HL-60 (cell line): ENCODE results near the gene PTP4A2.

ENCODE experiments used
- DNase-seq, 2 experiments: peaks; one replicate each; pipeline ENCODE4 v3.0.0-alpha.2; 2010 to 2020; ENCODE audit warnings: low read depth in 1 of 2, low spot score in 1 of 2
- H3K27ac ChIP-seq: fragments of 250-450 bp; sonication (Bioruptor Pico); replicated peaks from 2 replicates; pipeline ENCODE4 v1.5.1; 2020; ENCODE audit warnings: mild to moderate bottlenecking, moderate library complexity
- H3K27me3 ChIP-seq: fragments of 250-450 bp; sonication (Bioruptor Pico); 2 replicates; pipeline ENCODE4 v1.5.1; 2021; ENCODE audit warnings: mild to moderate bottlenecking, moderate library complexity; ENCODE audit not compliant: insufficient read depth, poor library complexity, severe bottlenecking
- H3K4me3 ChIP-seq: replicated peaks from 2 replicates; pipeline ENCODE4 v1.5.1; 2011; ENCODE audit warnings: mild to moderate bottlenecking, control low read depth, low read length; ENCODE audit not compliant: insufficient read depth
- CTCF ChIP-seq: IDR thresholded peaks from one replicate; pipeline ENCODE4 v1.5.1; 2011; ENCODE audit warnings: low read length, control low read depth, inconsistent platforms; ENCODE audit not compliant: insufficient read depth
- GABPA ChIP-seq: IDR thresholded peaks from 2 replicates; pipeline ENCODE4 v1.6.1; 2012; ENCODE audit warnings: low read depth
- POLR2AphosphoS5 ChIP-seq: IDR thresholded peaks from 2 replicates; pipeline ENCODE4 v1.6.1; 2012; ENCODE audit warnings: low read depth
- SPI1 ChIP-seq: IDR thresholded peaks from 2 replicates; pipeline ENCODE4 v1.6.1; 2012; ENCODE audit warnings: low read depth, mild to moderate bottlenecking, borderline replicate concordance
- TF ChIP-seq, protein P1 (sequence below): IDR thresholded peaks from 2 replicates; pipeline ENCODE4 v1.6.1; 2012; ENCODE audit warnings: low read depth; ENCODE audit not compliant: insufficient replicate concordance

The PTP4A2 gene

DNA sequence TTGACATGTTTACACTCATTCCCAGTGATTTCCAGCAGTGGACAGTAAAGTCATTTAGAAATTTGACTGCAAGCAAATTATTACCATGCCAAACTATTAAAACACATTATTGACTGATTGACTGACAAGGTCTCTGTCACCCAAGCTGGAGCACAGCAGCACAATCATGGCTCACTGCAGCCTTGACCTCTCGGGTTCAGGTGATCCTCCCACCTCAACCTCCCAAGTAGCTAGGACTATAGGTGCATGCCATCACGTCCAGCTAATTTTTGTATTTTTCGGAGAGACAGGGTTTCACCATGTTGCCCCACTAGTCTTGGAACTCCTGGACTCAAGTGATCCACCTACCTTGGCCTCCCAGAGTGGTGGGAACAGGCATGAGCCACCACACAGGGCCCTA, 24.2 kb downstream of the PTP4A2 start:
- Histone ChIP-seq H3K4me3 (no peak overlapping the region), H3K27me3 (no peaks in the 10 kb centered on the region), H3K27ac (no peak overlapping the region)
- DNase-seq = no peak
- TF ChIP-seq CTCF = no peak
- TF ChIP-seq, protein P1, sequence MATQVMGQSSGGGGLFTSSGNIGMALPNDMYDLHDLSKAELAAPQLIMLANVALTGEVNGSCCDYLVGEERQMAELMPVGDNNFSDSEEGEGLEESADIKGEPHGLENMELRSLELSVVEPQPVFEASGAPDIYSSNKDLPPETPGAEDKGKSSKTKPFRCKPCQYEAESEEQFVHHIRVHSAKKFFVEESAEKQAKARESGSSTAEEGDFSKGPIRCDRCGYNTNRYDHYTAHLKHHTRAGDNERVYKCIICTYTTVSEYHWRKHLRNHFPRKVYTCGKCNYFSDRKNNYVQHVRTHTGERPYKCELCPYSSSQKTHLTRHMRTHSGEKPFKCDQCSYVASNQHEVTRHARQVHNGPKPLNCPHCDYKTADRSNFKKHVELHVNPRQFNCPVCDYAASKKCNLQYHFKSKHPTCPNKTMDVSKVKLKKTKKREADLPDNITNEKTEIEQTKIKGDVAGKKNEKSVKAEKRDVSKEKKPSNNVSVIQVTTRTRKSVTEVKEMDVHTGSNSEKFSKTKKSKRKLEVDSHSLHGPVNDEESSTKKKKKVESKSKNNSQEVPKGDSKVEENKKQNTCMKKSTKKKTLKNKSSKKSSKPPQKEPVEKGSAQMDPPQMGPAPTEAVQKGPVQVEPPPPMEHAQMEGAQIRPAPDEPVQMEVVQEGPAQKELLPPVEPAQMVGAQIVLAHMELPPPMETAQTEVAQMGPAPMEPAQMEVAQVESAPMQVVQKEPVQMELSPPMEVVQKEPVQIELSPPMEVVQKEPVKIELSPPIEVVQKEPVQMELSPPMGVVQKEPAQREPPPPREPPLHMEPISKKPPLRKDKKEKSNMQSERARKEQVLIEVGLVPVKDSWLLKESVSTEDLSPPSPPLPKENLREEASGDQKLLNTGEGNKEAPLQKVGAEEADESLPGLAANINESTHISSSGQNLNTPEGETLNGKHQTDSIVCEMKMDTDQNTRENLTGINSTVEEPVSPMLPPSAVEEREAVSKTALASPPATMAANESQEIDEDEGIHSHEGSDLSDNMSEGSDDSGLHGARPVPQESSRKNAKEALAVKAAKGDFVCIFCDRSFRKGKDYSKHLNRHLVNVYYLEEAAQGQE = no peak
- no peak for TF ChIP-seq SPI1
- TF ChIP-seq POLR2AphosphoS5 = no peak
- no peak for TF ChIP-seq GABPA

GRCh38 chr1:31912839-31913239, 25.3 kb downstream of the PTP4A2 start:
- no peak for DNase-seq
- Histone ChIP-seq H3K27me3 (no peaks in the 10 kb centered on the region), H3K27ac (no peak overlapping the region), H3K4me3 (no peak overlapping the region)
- no peak for TF ChIP-seq CTCF
- TF ChIP-seq, protein P1 = no peak
- no peak for TF ChIP-seq GABPA
- no peak for TF ChIP-seq POLR2AphosphoS5
- TF ChIP-seq SPI1 = no peak

DNA sequence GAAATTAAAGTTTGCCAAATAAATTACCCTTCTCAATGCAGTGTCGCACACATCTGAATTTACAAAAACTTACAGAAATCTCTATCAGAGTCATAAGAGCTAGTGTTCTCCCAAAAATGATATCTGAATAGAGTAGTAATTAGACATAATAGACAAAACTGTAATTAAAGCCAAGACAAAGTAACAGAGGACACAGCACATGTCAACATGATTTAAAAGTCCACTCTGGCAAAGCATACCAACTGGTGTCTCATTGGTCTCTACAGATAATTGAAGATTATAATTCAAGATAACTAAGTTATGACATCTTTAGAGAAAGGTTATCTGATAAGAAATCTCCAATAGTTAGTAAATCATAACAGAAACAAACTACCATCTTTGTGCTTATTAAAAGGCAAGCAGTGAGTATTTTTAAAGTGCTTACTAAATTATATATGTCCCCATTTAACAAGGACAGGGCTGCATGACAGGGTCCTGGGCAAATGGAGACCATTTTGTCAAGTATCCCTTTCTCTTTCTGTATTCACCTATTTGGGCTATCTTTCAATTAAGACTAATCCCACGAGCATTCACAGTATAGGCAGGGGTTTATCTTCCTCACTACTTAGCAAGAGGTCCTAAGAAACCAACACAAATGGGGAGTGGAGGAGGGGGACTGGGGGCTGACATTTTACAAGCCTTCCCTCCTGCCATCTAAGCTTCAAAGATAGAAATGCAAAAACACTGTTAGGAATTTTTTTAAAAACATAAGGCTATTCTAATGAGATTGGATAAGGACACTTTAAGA, 26.0 kb downstream of the PTP4A2 start:
- no peak for DNase-seq
- TF ChIP-seq POLR2AphosphoS5 (no peak), GABPA (no peak), CTCF (no peak), SPI1 (no peak)
- TF ChIP-seq, protein P1 = no peak
- Histone ChIP-seq H3K4me3 (no peak overlapping the region), H3K27ac (no peak overlapping the region), H3K27me3 (no peaks in the 10 kb centered on the region)
